Measurements from ENCODE around the gene KANTR. TPM values are rescaled to one million over a fixed set of nuclear protein-coding genes. Genes with fewer than 3 reads are reported as not detected.

The KANTR gene
- total and polyA plus RNA-seq, 2 of the 4 experiments (the other 2 are of a cell fraction): 1.6 to 6.3 TPM

DNA sequence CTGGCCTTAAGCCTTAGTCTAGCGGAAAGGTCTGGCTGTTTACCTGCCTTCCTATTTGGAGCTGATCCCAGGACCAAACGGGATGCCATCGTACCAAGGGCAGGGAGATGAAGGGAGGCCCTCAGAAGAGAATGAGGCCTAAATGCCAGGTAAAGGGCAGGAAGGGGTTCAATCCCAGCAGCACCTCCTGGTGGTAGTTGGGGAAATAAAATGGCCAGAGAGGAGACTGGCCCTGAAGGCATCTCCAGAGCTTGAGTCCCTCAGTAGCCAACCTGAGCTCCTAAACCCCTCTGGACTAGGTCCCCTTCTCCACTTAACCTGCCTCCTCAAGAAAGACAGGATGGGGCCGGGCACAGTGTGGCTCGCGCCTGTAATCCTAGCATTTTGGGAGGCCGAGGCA is 77.4 kb downstream of the KANTR start:
- Histone ChIP-seq H3K14ac (replicated peaks; ENCODE audit: low read depth, low read length) (no peak overlapping the region), H3K18ac (ENCODE audit: low read depth, low read length) (no peak overlapping the region), H3K79me1 (ENCODE audit: low read depth in 1 of 2, low read length in 2 of 2) (no peaks in the 10 kb centered on the region), H3K4me2 (ENCODE audit: low read depth, low read length) (no peak overlapping the region), H2AK5ac (ENCODE audit: low read depth, low read length) (no peak overlapping the region), H3K9me1 (ENCODE audit: insufficient read depth, low read length) (no peaks in the 10 kb centered on the region; the same call in 1 of the 2 replicates), H3K23ac (ENCODE audit: low read depth, low read length) (no peak overlapping the region), H3K36me3 (ENCODE audit: control insufficient read depth, insufficient read depth, low read length) (no peaks in the 10 kb centered on the region), H2BK120ac (ENCODE audit: low read depth, low read length) (no peak overlapping the region), H2BK20ac (ENCODE audit: low read depth, low read length) (no peak overlapping the region), H3K9ac (ENCODE audit: low read depth, low read length) (no peak overlapping the region), H2BK15ac (ENCODE audit: low read depth, low read length) (no peak overlapping the region), H2AFZ (replicated peaks; ENCODE audit: low read length, poor library complexity) (no peak overlapping the region), H3K9me3 (ENCODE audit: control insufficient read depth, insufficient read depth, low read length) (peaks cover 2% of the 10 kb centered on the region), H3K4me1 (ENCODE audit: control insufficient read depth, insufficient read depth, low read length) (no peaks in the 10 kb centered on the region), H2AK9ac (replicated peaks; ENCODE audit: low read depth, low read length, poor library complexity) (no peak overlapping the region), H4K20me1 (ENCODE audit: insufficient read depth, low read length) (no peaks in the 10 kb centered on the region), H4K8ac (ENCODE audit: low read depth in 2 of 2, low read length in 2 of 2) (no peak overlapping the region), H3K56ac (ENCODE audit: extremely low read depth, insufficient read depth, low read length) (no peak overlapping the region), H3K27ac (ENCODE audit: insufficient read depth, low read length) (no peak overlapping the region), H4K91ac (ENCODE audit: insufficient read depth, low read depth, low read length) (no peak overlapping the region), H4K5ac (ENCODE audit: low read depth, low read length) (no peak overlapping the region), H3K4ac (ENCODE audit: low read depth, low read length) (no peak overlapping the region), H3K27me3 (ENCODE audit: control insufficient read depth, insufficient read depth, low read length) (peaks cover 1% of the 10 kb centered on the region; the same call in 1 of the 2 replicates), H3K4me3 (ENCODE audit: insufficient read depth, low read depth, low read length) (no peak overlapping the region), H2BK5ac (ENCODE audit: low read depth, low read length, poor library complexity, severe bottlenecking) (no peak overlapping the region)
- in situ Hi-C loops (cut with MboI; ENCODE audit: low sequenced_read_pairs): no loop called here
- WGBS, 2 experiments (ENCODE audit: extremely low coverage in 2 of 2, insufficient read length in 1 of 2): 71% methylated on average over 3 of the region's 7 CpGs; no CpG with 5 or more reads in 1 of the 2 experiments
- ATAC-seq (ENCODE audit: low read depth) (no peak), DNase-seq (no peak)
- intact Hi-C loops (cut with micrococcal nuclease): no loop called here
- CTCF ChIA-PET: no interaction called here
- BruUV-seq (replicated peaks): no TSS peak
- TF ChIP-seq SMC3 (IDR thresholded peaks at IDR 0.05; ENCODE audit: low read depth, low read length) (no peak), RFX5 (IDR thresholded peaks at IDR 0.05; ENCODE audit: low read depth, low read length) (no peak), USF2 (IDR thresholded peaks at IDR 0.05; ENCODE audit: low read depth, low read length) (no peak), CTCF (conservative IDR thresholded peaks at IDR 0.05; ENCODE audit: low read depth, low read length) (no peak), CHD1 (IDR thresholded peaks at IDR 0.05; ENCODE audit: low read depth, low read length) (no peak), RCOR1 (IDR thresholded peaks at IDR 0.05; ENCODE audit: insufficient replicate concordance, low read length) (no peak), NFE2L2 (IDR thresholded peaks at IDR 0.05; ENCODE audit: low read depth, low read length) (no peak), MAZ (IDR thresholded peaks at IDR 0.05; ENCODE audit: borderline replicate concordance, low read depth, low read length) (no peak)
- POLR2A ChIA-PET (ENCODE audit: unreplicated experiment): no interaction called here
- dilution Hi-C loops (cut with HindIII; ENCODE audit: low sequenced_read_pairs, unreplicated experiment): no loop called here
